ENCODE data around the gene TSHZ3.

TSHZ3 gene

GRCh38 chr19:31232180-31232579, 117.1 kb downstream of the TSHZ3 start:
- Histone ChIP-seq H3K79me2 (ENCODE audit: low read length) (no peaks in the 10 kb centered on the region), H2AFZ (ENCODE audit: low read depth, low read length) (no peak overlapping the region), H3K27ac (ENCODE audit: low read length) (no peak overlapping the region), H3K4me3 (ENCODE audit: low read length) (no peak overlapping the region), H3K36me3 (replicated peaks; ENCODE audit: low read depth, low read length) (no peaks in the 10 kb centered on the region), H3K4me1 (ENCODE audit: low read length) (no peaks in the 10 kb centered on the region), H3K9ac (ENCODE audit: low read length) (no peak overlapping the region), H4K20me1 (ENCODE audit: insufficient read depth, low read length) (no peaks in the 10 kb centered on the region), H3K27me3 (ENCODE audit: low read depth, low read length) (no peaks in the 10 kb centered on the region), H3K4me2 (ENCODE audit: low read length) (no peak overlapping the region), H3K9me3 (ENCODE audit: insufficient read depth, low read length) (no peaks in the 10 kb centered on the region)
- TF ChIP-seq EZH2phosphoT487 (IDR thresholded peaks at IDR 0.05; ENCODE audit: low read depth), result no peak

- Histone ChIP-seq H3K4me2 (ENCODE audit: low read length) (no peak overlapping the region), H3K36me3 (replicated peaks; ENCODE audit: low read depth, low read length) (no peaks in the 10 kb centered on the region), H3K79me2 (ENCODE audit: low read length) (no peaks in the 10 kb centered on the region), H3K27ac (ENCODE audit: low read length) (no peak overlapping the region), H3K9ac (ENCODE audit: low read length) (no peak overlapping the region), H2AFZ (ENCODE audit: low read depth, low read length) (no peak overlapping the region), H3K4me3 (ENCODE audit: low read length) (no peak overlapping the region), H3K9me3 (ENCODE audit: insufficient read depth, low read length) (no peaks in the 10 kb centered on the region), H4K20me1 (ENCODE audit: insufficient read depth, low read length) (no peaks in the 10 kb centered on the region), H3K27me3 (ENCODE audit: low read depth, low read length) (no peaks in the 10 kb centered on the region), H3K4me1 (ENCODE audit: low read length) (no peaks in the 10 kb centered on the region)
- no peak for TF ChIP-seq CTCF (IDR thresholded peaks at IDR 0.05; ENCODE audit: low read depth, low read length)
- no peak for TF ChIP-seq EZH2phosphoT487 (IDR thresholded peaks at IDR 0.05; ENCODE audit: low read depth)
These were observed 118.0 kb downstream of the TSHZ3 start for GRCh38 chr19:31231237-31231636.

- Histone ChIP-seq H3K4me1 (ENCODE audit: low read length) (no peaks in the 10 kb centered on the region), H3K27ac (ENCODE audit: low read length) (no peak overlapping the region), H4K20me1 (ENCODE audit: insufficient read depth, low read length) (no peaks in the 10 kb centered on the region), H3K4me2 (ENCODE audit: low read length) (no peak overlapping the region), H3K9me3 (ENCODE audit: insufficient read depth, low read length) (no peaks in the 10 kb centered on the region), H3K79me2 (ENCODE audit: low read length) (no peaks in the 10 kb centered on the region), H3K9ac (ENCODE audit: low read length) (no peak overlapping the region), H3K36me3 (replicated peaks; ENCODE audit: low read depth, low read length) (no peaks in the 10 kb centered on the region), H3K27me3 (ENCODE audit: low read depth, low read length) (no peaks in the 10 kb centered on the region), H2AFZ (ENCODE audit: low read depth, low read length) (no peak overlapping the region), H3K4me3 (ENCODE audit: low read length) (no peak overlapping the region)
- no peak for TF ChIP-seq CTCF (IDR thresholded peaks at IDR 0.05; ENCODE audit: low read depth, low read length)
- no peak for TF ChIP-seq EZH2phosphoT487 (IDR thresholded peaks at IDR 0.05; ENCODE audit: low read depth)
These were observed 122.9 kb downstream of the TSHZ3 start for GRCh38 chr19:31226151-31226935.

Measured in OCI-LY3 (cell line).